HCT116 (cell line): Measurements from ENCODE around the gene ANKRD13D.

Experiments used
- CTCF ChIP-seq, 3 experiments: fragments of 200-600 bp in 1 of 3; sonication (generic) in 1 of 3; IDR thresholded peaks in 2 of 3; conservative IDR thresholded peaks in 1 of 3; 2 replicates each; pipeline ENCODE4 v1.5.1; 2012 to 2017; ENCODE audit warnings: low read depth in 2 of 3, low read length in 2 of 3, antibody characterized with exemption in 1 of 3, borderline replicate concordance in 1 of 3, control low read depth in 1 of 3, mild to moderate bottlenecking in 1 of 3, mixed read lengths in 1 of 3, mixed run types in 1 of 3, moderate library complexity in 1 of 3; ENCODE audit not compliant: insufficient read depth in 1 of 3
- EZH2 ChIP-seq: fragments of 200-600 bp; sonication (generic); IDR thresholded peaks from 2 replicates; pipeline ENCODE4 v1.6.1; 2017; ENCODE audit warnings: antibody characterized with exemption, mixed run types

GRCh38 chr11:67313125-67313890 is 24.2 kb downstream of the ANKRD13D start:
- TF ChIP-seq EZH2 (no peak), CTCF (IDR thresholded peaks at IDR 0.05 in 2 of 3, conservative IDR thresholded peaks at IDR 0.05 in 1 of 3; ENCODE audit: borderline replicate concordance in 1 of 3, insufficient read depth in 1 of 3, low read depth in 2 of 3, low read length in 2 of 3) (no peak)
